SK-N-SH (cell line): Measurements from ENCODE around the gene BAG3. TPM values are rescaled to one million over a fixed set of nuclear protein-coding genes. Genes with fewer than 3 reads are reported as not detected.

ENCODE experiments used
- CTCF ChIA-PET: fragments of 300-600, 350-600 bp; formaldehyde crosslinking; extraction: SDS; loops from one replicate; lab custom pipeline; 2021; lab: Yijun Ruan, JAX
- POLR2A ChIA-PET: fragments of 350-600 bp; sonication (Branson Sonifier 250); formaldehyde crosslinking; extraction: SDS; loops from one replicate; lab custom pipeline; 2020; ENCODE audit warnings: antibody characterized with exemption, inconsistent platforms; lab: Yijun Ruan, JAX
- DNase-seq: peaks from one replicate; pipeline ENCODE4 v3.0.0; 2012
- H2AFZ ChIP-seq: fragments of 200-600 bp; sonication (generic); 2 replicates; pipeline ENCODE4 v1.8.1; 2016; ENCODE audit warnings: antibody characterized with exemption, mild to moderate bottlenecking, low read depth
- H3F3A ChIP-seq: fragments of 200-600 bp; sonication (generic); replicated peaks from 2 replicates; pipeline ENCODE3; 2016; ENCODE audit warnings: antibody characterized with exemption, mild to moderate bottlenecking; ENCODE audit not compliant: insufficient read depth
- H3K27ac ChIP-seq, 2 experiments: fragments of 200-500 bp in 1 of 2; fragments of 200-600 bp in 1 of 2; sonication (Bioruptor generic) in 1 of 2; sonication (generic), shearing (Covaris generic) in 1 of 2; 2 replicates each; pipeline versions ENCODE4 v1.5.1 to v1.6.1; 2014 to 2016; ENCODE audit warnings: low read depth in 2 of 2, inconsistent platforms in 1 of 2, low read length in 1 of 2, mild to moderate bottlenecking in 1 of 2, mixed read lengths in 1 of 2
- H3K27me3 ChIP-seq: fragments of 200-600 bp; sonication (generic), shearing (Covaris generic); 2 replicates; pipeline ENCODE4 v1.6.1; 2016; ENCODE audit warnings: mixed run types; ENCODE audit not compliant: insufficient read depth
- H3K36me3 ChIP-seq, 2 experiments: fragments of 200-500 bp in 1 of 2; fragments of 200-600 bp in 1 of 2; sonication (Bioruptor generic) in 1 of 2; sonication (generic) in 1 of 2; replicated peaks in 1 of 2; 2 replicates each; pipeline versions ENCODE3 to v1.5.1; 2014 to 2016; ENCODE audit warnings: low read length in 1 of 2, mild to moderate bottlenecking in 1 of 2; ENCODE audit not compliant: insufficient read depth in 2 of 2, control insufficient read depth in 1 of 2
- H3K4me1 ChIP-seq, 2 experiments: fragments of 200-500 bp in 1 of 2; fragments of 200-600 bp in 1 of 2; sonication (Bioruptor generic) in 1 of 2; sonication (generic), shearing (Covaris generic) in 1 of 2; 2 replicates each; pipeline versions ENCODE4 v1.5.1 to v1.6.1; 2014 to 2016; ENCODE audit warnings: low read depth in 1 of 2, low read length in 1 of 2, mixed run types in 1 of 2; ENCODE audit not compliant: insufficient read depth in 2 of 2, control insufficient read depth in 1 of 2
- H3K4me2 ChIP-seq: fragments of 200-600 bp; sonication (generic), shearing (Covaris generic); 2 replicates; pipeline ENCODE4 v1.6.1; 2017; ENCODE audit warnings: mixed run types
- H3K4me3 ChIP-seq, 2 experiments: fragments of 200-500 bp in 1 of 2; fragments of 200-600 bp in 1 of 2; sonication (Bioruptor generic) in 1 of 2; sonication (generic), shearing (Covaris generic) in 1 of 2; 2 replicates each; pipeline versions ENCODE4 v1.5.1 to v1.8.1; 2014 to 2016; ENCODE audit warnings: low read depth in 2 of 2, inconsistent platforms in 1 of 2, low read length in 1 of 2, mild to moderate bottlenecking in 1 of 2, mixed read lengths in 1 of 2, moderate library complexity in 1 of 2
- H3K79me2 ChIP-seq: fragments of 200-600 bp; sonication (generic); 2 replicates; pipeline ENCODE4 v1.8.1; 2017; ENCODE audit warnings: mild to moderate bottlenecking; ENCODE audit not compliant: insufficient read depth
- H3K9ac ChIP-seq: fragments of 200-600 bp; sonication (generic); 2 replicates; pipeline ENCODE4 v1.6.1; 2017; ENCODE audit warnings: mixed run types
- H3K9me2 ChIP-seq: fragments of 200-600 bp; sonication (generic); 2 replicates; pipeline ENCODE4 v1.6.1; 2017; ENCODE audit warnings: mixed run types
- H3K9me3 ChIP-seq: fragments of 200-600 bp; sonication (generic); 2 replicates; pipeline ENCODE4 v1.6.1; 2017; ENCODE audit warnings: mixed run types, mild to moderate bottlenecking, moderate library complexity
- H4K20me1 ChIP-seq: fragments of 200-600 bp; sonication (generic); 2 replicates; pipeline ENCODE4 v1.6.1; 2017; ENCODE audit warnings: mild to moderate bottlenecking, mixed run types; ENCODE audit not compliant: insufficient read depth
- CHD2 ChIP-seq: fragments of 150-350 bp; IDR thresholded peaks from 2 replicates; pipeline ENCODE4 v1.6.1; 2018; ENCODE audit warnings: low read length; ENCODE audit not compliant: partially characterized antibody
- EZH2phosphoT487 ChIP-seq: fragments of 200-600 bp; sonication (generic); IDR thresholded peaks from 2 replicates; pipeline ENCODE4 v1.6.1; 2017; ENCODE audit warnings: low read depth, mixed run types, mild to moderate bottlenecking, antibody characterized with exemption, moderate library complexity, borderline replicate concordance
- FOSL2 ChIP-seq: IDR thresholded peaks from 2 replicates; pipeline ENCODE4 v1.4.0; 2012; ENCODE audit warnings: low read depth, mild to moderate bottlenecking, moderate library complexity, borderline replicate concordance
- MAX ChIP-seq: IDR thresholded peaks from 2 replicates; pipeline ENCODE4 v1.4.0; 2012; ENCODE audit warnings: low read depth
- MXI1 ChIP-seq: IDR thresholded peaks from 2 replicates; pipeline ENCODE4 v1.6.1; 2012; ENCODE audit warnings: mild to moderate bottlenecking, low read depth, low read length, improper control_type of control experiment
- POLR2AphosphoS5 ChIP-seq: IDR thresholded peaks from 2 replicates; pipeline ENCODE4 v1.6.1; 2012; ENCODE audit warnings: low read depth, low read length
- SIN3A ChIP-seq: IDR thresholded peaks from 2 replicates; pipeline ENCODE4 v1.6.1; 2012; ENCODE audit warnings: low read depth, mild to moderate bottlenecking, low read length, moderate library complexity, borderline replicate concordance
- TAF1 ChIP-seq: IDR thresholded peaks from 2 replicates; pipeline ENCODE4 v1.6.1; 2012; ENCODE audit warnings: low read depth, mild to moderate bottlenecking, low read length, moderate library complexity, borderline replicate concordance
- WGBS: methylation state at CpG from one replicate; pipeline ENCODE4 v1.1.6; 2017; ENCODE audit warnings: low lambda C conversion rate; 5-methylcytosine and 5-hydroxymethylcytosine counted together
- polyA plus RNA-seq, 3 experiments: library from polyadenylated mRNA; depleted of rRNA; stranded (reverse); fragments of >200 nt; gene quantifications; 2 replicates each; pipeline ENCODE4 v1.2.3, GENCODE V29; 2012

Gene BAG3
- polyA plus RNA-seq, 1 of the 3 experiments (the other 2 are of a cell fraction), result 9.2 TPM

GRCh38 chr10:119724593-119725516, 73.7 kb downstream of the BAG3 start:
- Histone ChIP-seq H3K27me3 (no peaks in the 10 kb centered on the region), H3K4me3 (peak overlapping the region; percentile 56 to 69), H4K20me1 (no peaks in the 10 kb centered on the region), H3K36me3 (no peaks in the 10 kb centered on the region), H3F3A (peaks cover 11% of the 10 kb centered on the region), H3K9ac (peak overlapping the region; percentile 84), H3K79me2 (peaks cover 31% of the 10 kb centered on the region), H3K9me2 (no peaks in the 10 kb centered on the region), H3K9me3 (no peaks in the 10 kb centered on the region), H3K4me2 (peak overlapping the region; percentile 98), H3K4me1 (peaks cover 9 to 23% of the 10 kb centered on the region in 2 experiments; a peak in 3 of 4 replicates), H3K27ac (peak overlapping the region; percentile 76 to 85), H2AFZ (peak overlapping the region; percentile 96)
- 66% methylated on average over 21 of the region's 21 CpGs for WGBS
- DNase-seq, result no peak
- ChIA-PET CTCF (interaction anchor here (0.8 to 3.6 kb wide), 5 partner anchors 11 to 135 kb away, joined by 3 to 16 read pairs (median 4); no protein-coding TSS in a partner anchor), POLR2A (interaction anchor here (1.1 kb wide), 1 partner anchor 147 kb away, joined by 7 read pairs; the partner anchor contains the start of gene MCMBP)
- TF ChIP-seq MAX (0 out of 2 replicates have a peak, but pooled peaks have one; percentile 17), FOSL2 (no peak)

GRCh38 chr10:119725517-119725827, 74.3 kb downstream of the BAG3 start:
- POLR2A ChIA-PET, result interaction anchor here (0.6 to 1.1 kb wide), 5 partner anchors 9 to 167 kb away, joined by 3 to 7 read pairs (median 3); partner anchors contain the start of genes MCMBP and SEC23IP
- Histone ChIP-seq H2AFZ (peak overlapping the region; percentile 96), H3F3A (peaks cover 11% of the 10 kb centered on the region), H3K36me3 (peaks cover 0 to 3% of the 10 kb centered on the region in 2 experiments), H3K27ac (peak overlapping the region; percentile 76 to 85), H4K20me1 (no peaks in the 10 kb centered on the region), H3K4me1 (peaks cover 9 to 23% of the 10 kb centered on the region in 2 experiments; a peak in 3 of 4 replicates), H3K27me3 (no peaks in the 10 kb centered on the region), H3K9me3 (no peaks in the 10 kb centered on the region)
- DNase-seq, result no peak
- 4% methylated on average over 22 of the region's 32 CpGs for WGBS
- TF ChIP-seq TAF1 (no peak), MXI1 (peak; percentile 53; the same call in 1 of the 2 replicates), CHD2 (peak; percentile 2), SIN3A (0 out of 2 replicates have a peak, but pooled peaks have one; percentile 14), POLR2AphosphoS5 (peak; percentile 77), EZH2phosphoT487 (no peak)
- TF ChIP-seq, all 33 proteins: peak for 4
- Histone ChIP-seq H3K9ac (peak overlapping the region; percentile 84), H3K4me3 (peak overlapping the region; percentile 56 to 69), H3K79me2 (peaks cover 37% of the 10 kb centered on the region), H3K9me2 (no peaks in the 10 kb centered on the region), H3K4me2 (peak overlapping the region; percentile 98)
- CTCF ChIA-PET, result interaction anchor here (0.9 to 3.6 kb wide), 5 partner anchors 11 to 137 kb away, joined by 3 to 16 read pairs (median 4); no protein-coding TSS in a partner anchor
